Neural progenitor cell (in vitro differentiated cells): ENCODE data around the gene SMIM11.
"Not testable (repeated sequence)": the region's sequence is repeated elsewhere in the genome, so short reads cannot be mapped to it uniquely, and the experiment has no call there.

Source experiments
- EZH2 ChIP-seq: fragments of 200-600 bp; sonication (generic); IDR thresholded peaks from 2 replicates; pipeline ENCODE4 v1.6.1; 2017; ENCODE audit warnings: antibody characterized with exemption, mild to moderate bottlenecking, moderate library complexity
- EZH2phosphoT487 ChIP-seq: fragments of 200-600 bp; sonication (generic); IDR thresholded peaks from 2 replicates; pipeline ENCODE4 v1.6.1; 2017; ENCODE audit warnings: antibody characterized with exemption
- TF ChIP-seq, protein P1 (sequence below): fragments of 200-600 bp; sonication (generic); IDR thresholded peaks from 2 replicates; pipeline ENCODE4 v1.5.1; 2017; ENCODE audit warnings: antibody characterized with exemption, mild to moderate bottlenecking

DNA sequence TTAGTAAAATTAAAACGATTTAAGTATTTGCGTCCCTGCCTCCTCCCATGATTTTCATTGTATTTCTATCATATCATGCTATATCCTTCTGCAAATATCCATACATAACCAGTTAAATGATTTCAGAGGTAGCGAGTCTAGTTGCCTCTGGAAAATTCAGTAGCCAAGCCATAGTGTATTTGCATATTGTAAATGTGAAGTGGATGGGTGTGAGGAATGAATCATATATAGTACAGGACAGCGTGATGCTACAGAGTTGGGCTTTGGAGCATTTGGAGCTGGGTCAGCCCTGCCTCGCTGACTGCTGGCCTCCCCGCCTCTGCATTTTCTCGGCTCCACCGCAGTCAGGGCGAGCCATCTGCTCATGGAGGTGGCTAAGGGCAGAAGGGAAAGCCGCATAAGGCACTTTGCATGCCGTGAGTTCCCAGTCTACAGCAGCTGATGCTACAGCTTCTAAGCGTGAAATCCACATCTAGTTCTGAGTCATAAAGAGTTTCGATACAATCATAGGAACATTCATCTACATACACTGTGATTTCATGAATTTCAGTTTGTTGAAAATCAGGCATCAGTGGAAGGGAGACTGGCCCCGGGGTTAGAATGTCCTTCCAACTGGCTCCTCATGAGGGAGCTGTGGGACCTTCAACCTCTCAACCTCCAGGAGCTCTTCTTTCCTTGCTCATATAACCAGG lies 8.6 kb downstream of the SMIM11 start:
- TF ChIP-seq, protein P1, sequence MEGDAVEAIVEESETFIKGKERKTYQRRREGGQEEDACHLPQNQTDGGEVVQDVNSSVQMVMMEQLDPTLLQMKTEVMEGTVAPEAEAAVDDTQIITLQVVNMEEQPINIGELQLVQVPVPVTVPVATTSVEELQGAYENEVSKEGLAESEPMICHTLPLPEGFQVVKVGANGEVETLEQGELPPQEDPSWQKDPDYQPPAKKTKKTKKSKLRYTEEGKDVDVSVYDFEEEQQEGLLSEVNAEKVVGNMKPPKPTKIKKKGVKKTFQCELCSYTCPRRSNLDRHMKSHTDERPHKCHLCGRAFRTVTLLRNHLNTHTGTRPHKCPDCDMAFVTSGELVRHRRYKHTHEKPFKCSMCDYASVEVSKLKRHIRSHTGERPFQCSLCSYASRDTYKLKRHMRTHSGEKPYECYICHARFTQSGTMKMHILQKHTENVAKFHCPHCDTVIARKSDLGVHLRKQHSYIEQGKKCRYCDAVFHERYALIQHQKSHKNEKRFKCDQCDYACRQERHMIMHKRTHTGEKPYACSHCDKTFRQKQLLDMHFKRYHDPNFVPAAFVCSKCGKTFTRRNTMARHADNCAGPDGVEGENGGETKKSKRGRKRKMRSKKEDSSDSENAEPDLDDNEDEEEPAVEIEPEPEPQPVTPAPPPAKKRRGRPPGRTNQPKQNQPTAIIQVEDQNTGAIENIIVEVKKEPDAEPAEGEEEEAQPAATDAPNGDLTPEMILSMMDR = not testable (repeated sequence)
- TF ChIP-seq EZH2, EZH2phosphoT487: not testable (repeated sequence)
